ENCODE results near the gene SCAMP1. TPM values are rescaled to one million over a fixed set of nuclear protein-coding genes. Genes with fewer than 3 reads are reported as not detected.

SCAMP1 gene, protein sequence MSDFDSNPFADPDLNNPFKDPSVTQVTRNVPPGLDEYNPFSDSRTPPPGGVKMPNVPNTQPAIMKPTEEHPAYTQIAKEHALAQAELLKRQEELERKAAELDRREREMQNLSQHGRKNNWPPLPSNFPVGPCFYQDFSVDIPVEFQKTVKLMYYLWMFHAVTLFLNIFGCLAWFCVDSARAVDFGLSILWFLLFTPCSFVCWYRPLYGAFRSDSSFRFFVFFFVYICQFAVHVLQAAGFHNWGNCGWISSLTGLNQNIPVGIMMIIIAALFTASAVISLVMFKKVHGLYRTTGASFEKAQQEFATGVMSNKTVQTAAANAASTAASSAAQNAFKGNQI
- total RNA-seq = 62.0 and 68.7 TPM in 2 replicates

DNA sequence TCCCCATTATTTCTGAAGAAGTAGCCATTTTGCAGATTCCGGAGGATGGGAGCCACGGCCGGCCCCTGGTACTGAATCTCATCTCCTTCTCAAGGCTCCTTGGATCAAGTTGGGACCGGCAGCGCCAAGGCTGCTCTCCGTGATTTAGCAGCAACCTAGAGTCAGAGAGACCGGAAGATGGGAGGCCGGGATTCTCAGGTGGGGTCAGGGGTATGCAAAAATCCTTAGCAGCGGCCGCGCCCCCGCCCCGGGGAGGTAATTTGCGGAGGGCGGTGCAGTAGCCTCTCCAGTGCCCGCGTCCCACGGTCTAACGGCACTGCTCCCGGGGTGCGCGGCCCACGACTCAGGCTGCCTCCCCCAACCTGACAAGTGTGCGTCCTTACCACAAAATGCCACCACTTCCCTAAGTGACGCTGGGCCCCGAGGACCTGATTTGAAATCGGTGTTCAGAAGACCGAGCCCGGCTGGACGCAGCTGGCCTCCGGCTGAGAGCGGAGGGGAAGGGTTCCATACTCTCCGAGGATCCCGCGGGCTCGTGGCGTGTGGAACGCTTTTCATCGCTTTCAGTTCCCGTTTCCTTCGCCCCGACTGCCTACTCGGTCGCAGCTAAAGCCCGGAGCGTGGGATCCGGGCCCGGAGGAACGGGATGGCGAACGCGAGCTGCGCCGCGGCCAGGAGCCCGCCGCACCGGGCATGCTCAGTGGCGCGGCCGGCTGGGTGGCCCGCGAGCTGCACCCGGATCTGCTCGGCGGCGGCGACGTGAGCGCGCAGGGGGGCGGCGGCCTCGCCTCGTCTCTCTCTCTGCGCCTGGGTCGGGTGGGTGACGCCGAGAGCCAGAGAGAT is at the start of gene SCAMP1:
Gene SCAMP1 (plus strand): TSS at position 787 of the 843 bp plus-strand sequence. CDS start 55 bp downstream, at position 842.

Other genes with a start within 250 kb of the SCAMP1 start
- 46.4 and 50.1 TPM in 2 replicates for gene AP3B1, start 65.9 kb upstream of the SCAMP1 start, total RNA-seq

All from dermis lymphatic vessel endothelial cell (primary cell).